ENCODE measurements around the gene TBX5. TPM values are rescaled to one million over a fixed set of nuclear protein-coding genes. Genes with fewer than 3 reads are reported as not detected.
A peak's percentile ranks its signal among the peaks of the same experiment; 100 is the strongest.

Gene TBX5
- total and polyA plus RNA-seq, 2 of the 4 experiments (the other 2 are of a cell fraction), result 13.3 to 14.7 TPM

- peak overlapping the region; percentile 80; the same call in 1 of the 2 replicates for H2BK20ac ChIP-seq (ENCODE audit: low read depth, low read length)
- intact Hi-C loops (cut with micrococcal nuclease), result no loop called here
- CTCF ChIA-PET, result interaction anchor here (0.9 kb wide), 1 partner anchor 9 kb away, joined by 3 read pairs; no protein-coding TSS in a partner anchor
- dilution Hi-C loops (cut with HindIII; ENCODE audit: low sequenced_read_pairs, unreplicated experiment), result no loop called here
- 100% methylated on average over 1 of the region's 7 CpGs; no CpG with 5 or more reads in 1 of the 2 experiments for WGBS, 2 experiments (ENCODE audit: extremely low coverage in 2 of 2, insufficient read length in 1 of 2)
- H2AFZ ChIP-seq (replicated peaks; ENCODE audit: low read length, poor library complexity), result peak overlapping the region; percentile 24
- no peak overlapping the region for H3K4me2 ChIP-seq (ENCODE audit: low read depth, low read length)
- H2BK15ac ChIP-seq (ENCODE audit: low read depth, low read length), result no peak overlapping the region
- no peaks in the 10 kb centered on the region for H3K9me3 ChIP-seq (ENCODE audit: control insufficient read depth, insufficient read depth, low read length)
- H2BK5ac ChIP-seq (ENCODE audit: low read depth, low read length, poor library complexity, severe bottlenecking), result no peak overlapping the region
- H3K18ac ChIP-seq (ENCODE audit: low read depth, low read length), result no peak overlapping the region
- no peaks in the 10 kb centered on the region for H4K20me1 ChIP-seq (ENCODE audit: insufficient read depth, low read length)
- peaks cover 31% of the 10 kb centered on the region for H3K4me1 ChIP-seq (ENCODE audit: control insufficient read depth, insufficient read depth, low read length)
- no peak overlapping the region for H3K9ac ChIP-seq (ENCODE audit: low read depth, low read length)
- no TSS peak for BruUV-seq (replicated peaks)
- in situ Hi-C loops (cut with MboI; ENCODE audit: low sequenced_read_pairs), result loop anchor here (25.0 kb wide), 2 partner anchors 922 to 1228 kb away; partner anchors contain the start of genes DDX54 and RITA1
- no peak for DNase-seq
- no peak overlapping the region for H2AK9ac ChIP-seq (replicated peaks; ENCODE audit: low read depth, low read length, poor library complexity)
- peaks cover 26 to 59% of the 10 kb centered on the region in 2 experiments; a peak in 3 of 4 replicates for H3K79me1 ChIP-seq (ENCODE audit: low read depth in 1 of 2, low read length in 2 of 2)
- peaks cover 5% of the 10 kb centered on the region; the same call in 1 of the 2 replicates for H3K9me1 ChIP-seq (ENCODE audit: insufficient read depth, low read length)
- peak overlapping the region; percentile 79 for H2AK5ac ChIP-seq (ENCODE audit: low read depth, low read length)
- ATAC-seq (ENCODE audit: low read depth), result no peak
- POLR2A ChIA-PET (ENCODE audit: unreplicated experiment), result interaction anchor here (0.6 to 0.8 kb wide), 2 partner anchors 9 to 125 kb away, joined by 3 to 4 read pairs; no protein-coding TSS in a partner anchor
- H3K27ac ChIP-seq (ENCODE audit: insufficient read depth, low read length), result no peak overlapping the region
- peak overlapping the region in 1 of 2 experiments; percentile 90; a peak in 1 of 4 replicates for H4K8ac ChIP-seq (ENCODE audit: low read depth in 2 of 2, low read length in 2 of 2)
- peak overlapping the region; percentile 31; the same call in 1 of the 2 replicates for H3K4ac ChIP-seq (ENCODE audit: low read depth, low read length)
- H3K36me3 ChIP-seq (ENCODE audit: control insufficient read depth, insufficient read depth, low read length), result peaks cover 2% of the 10 kb centered on the region; the same call in 1 of the 2 replicates
- H3K27me3 ChIP-seq (ENCODE audit: control insufficient read depth, insufficient read depth, low read length), result no peaks in the 10 kb centered on the region
- no peak overlapping the region; the same call in 1 of the 2 replicates for H4K91ac ChIP-seq (ENCODE audit: insufficient read depth, low read depth, low read length)
- H3K4me3 ChIP-seq (ENCODE audit: insufficient read depth, low read depth, low read length), result no peak overlapping the region
- H2BK120ac ChIP-seq (ENCODE audit: low read depth, low read length), result no peak overlapping the region
- H3K56ac ChIP-seq (ENCODE audit: extremely low read depth, insufficient read depth, low read length), result no peak overlapping the region
- TF ChIP-seq ELK1 (IDR thresholded peaks at IDR 0.05; ENCODE audit: borderline replicate concordance, low read depth, low read length) (no peak), CTCF (conservative IDR thresholded peaks at IDR 0.05; ENCODE audit: low read depth, low read length) (no peak), RCOR1 (IDR thresholded peaks at IDR 0.05; ENCODE audit: insufficient replicate concordance, low read length) (no peak)
- H4K5ac ChIP-seq (ENCODE audit: low read depth, low read length), result no peak overlapping the region
- H3K23ac ChIP-seq (ENCODE audit: low read depth, low read length), result peak overlapping the region; percentile 41; the same call in 1 of the 2 replicates
- H3K14ac ChIP-seq (replicated peaks; ENCODE audit: low read depth, low read length), result no peak overlapping the region
These were observed 9.6 kb upstream of the TBX5 start for GRCh38 chr12:114415525-114415868.
